Calu3 (cell line): ENCODE results near the gene WASF2. TPM values are rescaled to one million over a fixed set of nuclear protein-coding genes. Genes with fewer than 3 reads are reported as not detected.
"Not testable (repeated sequence)": the region's sequence is repeated elsewhere in the genome, so short reads cannot be mapped to it uniquely, and the experiment has no call there.

Source experiments
- BruUV-seq: library from RNA; stranded (reverse); fragments of 400-500 nt; replicated peaks from 2 replicates; lab custom pipeline; 2021; lab: Mats Ljungman, UMichigan
- CTCF ChIA-PET: fragments of 300-600 bp; sonication (Branson Sonifier 250); formaldehyde crosslinking; loops from one replicate; lab custom pipeline; 2022; ENCODE audit warnings: antibody characterized with exemption; lab: Charles Lee
- DNase-seq: peaks from one replicate; pipeline ENCODE4 v3.0.0; 2022
- H3K27ac Mint-ChIP-seq: one replicate; pipeline ENCODE4 v1.8.0; 2022; ENCODE audit warnings: mixed read lengths; ENCODE audit not compliant: unreplicated experiment
- H3K27me3 Mint-ChIP-seq: one replicate; pipeline ENCODE4 v1.8.0; 2022; ENCODE audit warnings: mixed read lengths; ENCODE audit not compliant: unreplicated experiment
- H3K36me3 Mint-ChIP-seq: one replicate; pipeline ENCODE4 v1.8.0; 2022; ENCODE audit warnings: mild to moderate bottlenecking, moderate library complexity, mixed read lengths; ENCODE audit not compliant: insufficient read depth, unreplicated experiment
- H3K4me1 Mint-ChIP-seq: one replicate; pipeline ENCODE4 v1.8.0; 2022; ENCODE audit warnings: mild to moderate bottlenecking, low read depth, mixed read lengths; ENCODE audit not compliant: unreplicated experiment
- H3K4me3 Mint-ChIP-seq: one replicate; pipeline ENCODE4 v1.8.0; 2022; ENCODE audit warnings: mild to moderate bottlenecking, low read depth, moderate library complexity, mixed read lengths; ENCODE audit not compliant: unreplicated experiment
- H3K9me3 Mint-ChIP-seq: one replicate; pipeline ENCODE4 v1.8.0; 2022; ENCODE audit warnings: low read depth, mixed read lengths; ENCODE audit not compliant: unreplicated experiment
- CTCF ChIP-seq: fragments of 200-600 bp; IDR thresholded peaks from one replicate; pipeline ENCODE4 v1.8.0; 2022; ENCODE audit warnings: antibody characterized with exemption; ENCODE audit not compliant: unreplicated experiment
- intact Hi-C: fragments of 100-400 bp; cut with micrococcal nuclease; formaldehyde crosslinking; loops from one replicate; pipeline ENCODE4 v1.10.0; 2022; ENCODE audit not compliant: unreplicated experiment
- total RNA-seq: library from RNA; stranded (reverse); gene quantifications from 2 replicates; pipeline ENCODE4 v1.2.3, GENCODE V29; 2022

WASF2 gene
- total RNA-seq, 1 experiment from 2014 or later = 79.5 TPM

- H3K27ac Mint-ChIP-seq = no peak overlapping the region
- no peak for TF ChIP-seq CTCF
- no peaks in the 10 kb centered on the region for H3K4me1 Mint-ChIP-seq
- DNase-seq = no peak
- no peak overlapping the region for H3K4me3 Mint-ChIP-seq
- no TSS peak for BruUV-seq
- CTCF ChIA-PET = interaction anchor here (1.2 kb wide), 1 partner anchor 26 kb away, joined by 3 read pairs; no protein-coding TSS in a partner anchor
- no peaks in the 10 kb centered on the region for H3K9me3 Mint-ChIP-seq
- no peaks in the 10 kb centered on the region for H3K27me3 Mint-ChIP-seq
- H3K36me3 Mint-ChIP-seq = peaks cover 19% of the 10 kb centered on the region
- intact Hi-C loops = no loop called here
These were observed 18.5 kb downstream of the WASF2 start for GRCh38 chr1:27471477-27471876.

DNA sequence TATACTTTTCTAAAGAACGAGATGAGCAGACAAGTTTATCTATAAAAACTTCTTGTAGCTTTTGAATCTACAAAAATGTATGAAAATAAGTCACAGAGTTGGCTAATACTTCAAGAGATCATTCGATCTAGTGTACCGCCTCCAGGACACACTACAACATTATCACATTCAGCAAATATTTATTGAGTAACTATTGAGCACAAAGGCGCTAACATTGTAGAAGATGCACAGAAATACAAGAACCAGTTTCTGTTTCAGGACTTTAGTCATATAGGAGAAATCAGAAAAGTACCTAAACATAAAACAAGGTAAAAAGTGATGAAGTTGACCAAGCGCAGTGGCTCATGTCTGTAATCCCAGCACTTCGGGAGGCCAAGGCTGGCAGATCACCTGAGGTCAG lies 20.6 kb downstream of the WASF2 start:
- Mint-ChIP-seq H3K36me3 (peaks cover 19% of the 10 kb centered on the region), H3K27me3 (no peaks in the 10 kb centered on the region), H3K27ac (no peak overlapping the region), H3K4me1 (no peaks in the 10 kb centered on the region), H3K9me3 (no peaks in the 10 kb centered on the region), H3K4me3 (no peak overlapping the region)
- no peak for DNase-seq
- BruUV-seq = no TSS peak
- intact Hi-C loops = no loop called here
- no peak for TF ChIP-seq CTCF
- CTCF ChIA-PET = no interaction called here

- CTCF ChIA-PET, intact Hi-C loops: not testable (repeated sequence)
These were observed 21.6 kb downstream of the WASF2 start for GRCh38 chr1:27468378-27468777.

GRCh38 chr1:27464926-27465647 lies 24.9 kb downstream of the WASF2 start:
- H3K27me3 Mint-ChIP-seq = no peaks in the 10 kb centered on the region
- TF ChIP-seq CTCF = no peak
- DNase-seq = no peak
- no TSS peak for BruUV-seq
- H3K36me3 Mint-ChIP-seq = peaks cover 19% of the 10 kb centered on the region
- H3K27ac Mint-ChIP-seq = no peak overlapping the region
- CTCF ChIA-PET = interaction anchor here (0.6 kb wide), 1 partner anchor 92 kb away, joined by 3 read pairs; no protein-coding TSS in a partner anchor
- no peaks in the 10 kb centered on the region for H3K9me3 Mint-ChIP-seq
- H3K4me1 Mint-ChIP-seq = no peaks in the 10 kb centered on the region
- intact Hi-C loops = no loop called here
- H3K4me3 Mint-ChIP-seq = no peak overlapping the region

More at GRCh38 chr1:27468378-27468777, 21.6 kb downstream of the WASF2 start:
- H3K9me3 Mint-ChIP-seq, H3K4me3 Mint-ChIP-seq, H3K27ac Mint-ChIP-seq, H3K4me1 Mint-ChIP-seq, DNase-seq, H3K27me3 Mint-ChIP-seq, BruUV-seq: not testable (repeated sequence)
- H3K36me3 Mint-ChIP-seq = peaks cover 19% of the 10 kb centered on the region

- H3K27me3 Mint-ChIP-seq, DNase-seq, BruUV-seq, H3K27ac Mint-ChIP-seq, H3K4me1 Mint-ChIP-seq, H3K4me3 Mint-ChIP-seq, H3K9me3 Mint-ChIP-seq, intact Hi-C loops: not testable (repeated sequence)
- CTCF ChIA-PET = interaction anchor here (0.7 to 0.8 kb wide), 2 partner anchors 140 to 205 kb away, joined by 3 to 4 read pairs; partner anchors contain the start of gene AHDC1
- peaks cover 12% of the 10 kb centered on the region for H3K36me3 Mint-ChIP-seq
These were observed 26.1 kb downstream of the WASF2 start for GRCh38 chr1:27463916-27464315.

DNA sequence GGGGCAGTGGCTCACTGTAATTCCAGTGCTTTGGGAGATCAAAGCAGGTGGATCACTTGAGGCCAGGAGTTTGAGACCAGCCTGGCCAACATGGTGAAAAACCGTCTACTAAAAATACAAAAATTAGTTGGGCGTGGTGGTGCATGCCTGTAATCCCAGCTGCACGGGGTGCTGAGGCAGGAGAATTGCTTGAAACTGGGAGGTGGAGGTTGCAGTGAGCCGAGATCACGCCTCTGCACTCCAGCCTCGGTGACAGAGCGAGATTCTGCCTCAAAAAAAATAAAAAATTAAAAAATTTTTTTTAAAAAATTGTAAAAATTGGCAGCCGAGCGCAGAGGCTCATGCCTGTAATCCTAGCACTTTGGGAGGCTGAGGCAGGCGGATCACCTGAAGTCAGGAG lies 31.4 kb downstream of the WASF2 start:
- intact Hi-C loops, BruUV-seq, H3K4me3 Mint-ChIP-seq, DNase-seq, H3K36me3 Mint-ChIP-seq, CTCF ChIA-PET, H3K9me3 Mint-ChIP-seq, H3K27ac Mint-ChIP-seq, H3K27me3 Mint-ChIP-seq: not testable (repeated sequence)
- peaks cover 16% of the 10 kb centered on the region for H3K4me1 Mint-ChIP-seq
